A549 (cell line): ENCODE results near the gene PCNX1. TPM values are rescaled to one million over a fixed set of nuclear protein-coding genes. Genes with fewer than 3 reads are reported as not detected.

ENCODE experiments used
- ATAC-seq, 2 experiments: fragments of 200-7000 bp in 1 of 2; fragments of >200 bp in 1 of 2; cut with Nextera tagmentation in 1 of 2; cut with Tn5 transposase in 1 of 2; 3 replicates each; pipeline versions ENCODE4 v1.8.0 to v1.9.1; 2018 to 2020; ENCODE audit warnings: mild to moderate bottlenecking in 1 of 2, moderate library complexity in 1 of 2
- CTCF ChIA-PET: fragments of 300-600 bp; sonication (Branson Sonifier 250); formaldehyde crosslinking; extraction: SDS; loops from one replicate; lab custom pipeline; 2021; ENCODE audit warnings: antibody characterized with exemption, inconsistent platforms; lab: Yijun Ruan, JAX
- POLR2A ChIA-PET: fragments of 350-600 bp; formaldehyde crosslinking; extraction: SDS; loops from one replicate; lab custom pipeline; 2021; ENCODE audit warnings: antibody characterized with exemption, inconsistent platforms; lab: Yijun Ruan, JAX
- DNase-seq, 2 experiments: peaks; one replicate each; pipeline versions ENCODE4 v3.0.0 to v3.0.0-alpha.2; 2011 to 2016; ENCODE audit warnings: low read depth in 1 of 2, low spot score in 1 of 2
- FAIRE-seq: peaks from 2 replicates; lab custom pipeline; 2011; peaks lifted over from hg19 to GRCh38; lab: Jason Lieb, UNC
- H3K27ac ChIP-seq, 2 experiments: fragments of >200 bp; sonication (Bioruptor Twin); formaldehyde crosslinking; 3 replicates each; pipeline ENCODE4 v1.5.1; 2016 to 2017
- H3K4me1 ChIP-seq: fragments of >200 bp; sonication (Bioruptor Twin); formaldehyde crosslinking; 3 replicates; pipeline ENCODE4 v1.6.1; 2016
- H3K4me2 ChIP-seq: fragments of >200 bp; sonication (Bioruptor Twin); formaldehyde crosslinking; 3 replicates; pipeline ENCODE4 v1.6.1; 2016
- H3K4me3 ChIP-seq: fragments of >200 bp; sonication (Bioruptor Twin); formaldehyde crosslinking; 3 replicates; pipeline ENCODE4 v1.5.1; 2016
- H3K9me3 ChIP-seq: fragments of >200 bp; sonication (Bioruptor Twin); formaldehyde crosslinking; 3 replicates; pipeline ENCODE4 v1.6.1; 2016
- ATOH8 ChIP-seq: fragments of 250-450 bp; sonication (Bioruptor Pico); IDR thresholded peaks from 2 replicates; pipeline ENCODE4 v1.5.0; 2020; ENCODE audit warnings: low read depth, mild to moderate bottlenecking, moderate library complexity
- BCL3 ChIP-seq: fragments of >200 bp; sonication (Bioruptor Twin); formaldehyde crosslinking; IDR thresholded peaks from 3 replicates; pipeline ENCODE4 v1.6.1; 2016
- CHD2 ChIP-seq: fragments of 150-350 bp; IDR thresholded peaks from 2 replicates; pipeline ENCODE4 v1.6.1; 2014; ENCODE audit warnings: low read length; ENCODE audit not compliant: partially characterized antibody
- E2F6 ChIP-seq: IDR thresholded peaks from 2 replicates; pipeline ENCODE4 v1.6.1; 2012; ENCODE audit warnings: low read depth, borderline replicate concordance
- EHF ChIP-seq: fragments of 250-450 bp; sonication (Bioruptor Pico); IDR thresholded peaks from 2 replicates; pipeline ENCODE4 v1.5.0; 2020; ENCODE audit warnings: mild to moderate bottlenecking
- EHMT2 ChIP-seq: fragments of 200-600 bp; sonication (generic); IDR thresholded peaks from 2 replicates; pipeline ENCODE4 v1.6.1; 2016; ENCODE audit warnings: antibody characterized with exemption, low read depth, mild to moderate bottlenecking, moderate library complexity
- EP300 ChIP-seq, 2 experiments: fragments of >200 bp; sonication (Bioruptor Twin); formaldehyde crosslinking; IDR thresholded peaks; 2 replicates in 1 of 2; 3 replicates in 1 of 2; pipeline ENCODE4 v1.6.1; 2016 to 2017
- FOSB ChIP-seq: fragments of 250-450 bp; sonication (Bioruptor Pico); IDR thresholded peaks from 2 replicates; pipeline ENCODE4 v1.5.0; 2020; ENCODE audit warnings: mild to moderate bottlenecking, moderate library complexity
- FOSL2 ChIP-seq, 2 experiments: fragments of 450-650 bp in 1 of 2; fragments of >200 bp in 1 of 2; sonication (Bioruptor Twin) in 1 of 2; formaldehyde crosslinking; IDR thresholded peaks; 2 replicates each; pipeline versions ENCODE4 v1.5.0 to v1.6.1; 2016 to 2020; ENCODE audit warnings: mild to moderate bottlenecking in 1 of 2, moderate library complexity in 1 of 2
- FOXS1 ChIP-seq: fragments of 250-450 bp; sonication (Bioruptor Pico); IDR thresholded peaks from 2 replicates; pipeline ENCODE4 v1.5.0; 2020; ENCODE audit warnings: mild to moderate bottlenecking, moderate library complexity
- GATA3 ChIP-seq: IDR thresholded peaks from 2 replicates; pipeline ENCODE4 v1.6.1; 2012; ENCODE audit warnings: borderline replicate concordance
- HEYL ChIP-seq: fragments of 250-450 bp; sonication (Bioruptor Pico); IDR thresholded peaks from 2 replicates; pipeline ENCODE4 v1.8.0; 2021; ENCODE audit warnings: mild to moderate bottlenecking, moderate library complexity
- HMGXB4 ChIP-seq: fragments of 250-450 bp; sonication (Bioruptor Pico); IDR thresholded peaks from 2 replicates; pipeline ENCODE4 v1.5.0; 2021; ENCODE audit warnings: mild to moderate bottlenecking, moderate library complexity, borderline replicate concordance
- JUN ChIP-seq, 2 experiments: fragments of >200 bp; sonication (Bioruptor Twin); formaldehyde crosslinking; IDR thresholded peaks; 2 replicates in 1 of 2; 3 replicates in 1 of 2; pipeline ENCODE4 v1.6.1; 2016 to 2017
- JUNB ChIP-seq: fragments of >200 bp; sonication (Bioruptor Twin); formaldehyde crosslinking; IDR thresholded peaks from 2 replicates; pipeline ENCODE4 v1.6.1; 2016
- KDM5A ChIP-seq: fragments of 200-600 bp; sonication (generic); IDR thresholded peaks from 2 replicates; pipeline ENCODE4 v1.6.1; 2016; ENCODE audit warnings: antibody characterized with exemption, mild to moderate bottlenecking
- MAX ChIP-seq: IDR thresholded peaks from 2 replicates; pipeline ENCODE4 v1.6.1; 2012
- NPAS2 ChIP-seq: fragments of 250-450 bp; sonication (Bioruptor Pico); IDR thresholded peaks from 2 replicates; pipeline ENCODE4 v1.8.0; 2022; ENCODE audit warnings: mild to moderate bottlenecking, moderate library complexity, borderline replicate concordance
- PHF8 ChIP-seq: fragments of 200-600 bp; sonication (generic); IDR thresholded peaks from 2 replicates; pipeline ENCODE4 v1.6.1; 2016; ENCODE audit warnings: low read depth, mild to moderate bottlenecking, antibody characterized with exemption, moderate library complexity, borderline replicate concordance
- POLR2A ChIP-seq: IDR thresholded peaks from 2 replicates; pipeline ENCODE4 v1.6.1; 2012; ENCODE audit warnings: mild to moderate bottlenecking, low read length
- POLR2AphosphoS2 ChIP-seq: conservative IDR thresholded peaks from 2 replicates; pipeline ENCODE4 v1.6.1; 2012; ENCODE audit warnings: low read length, improper control_type of control experiment, inconsistent platforms
- RAD21 ChIP-seq, 2 experiments: fragments of >200 bp in 1 of 2; sonication (Bioruptor Twin) in 1 of 2; formaldehyde crosslinking in 1 of 2; IDR thresholded peaks in 1 of 2; conservative IDR thresholded peaks in 1 of 2; 2 replicates in 1 of 2; 3 replicates in 1 of 2; pipeline ENCODE4 v1.6.1; 2012 to 2018; ENCODE audit warnings: inconsistent platforms in 1 of 2
- RNF2 ChIP-seq: fragments of 200-600 bp; sonication (generic); IDR thresholded peaks from 2 replicates; pipeline ENCODE4 v1.6.1; 2016; ENCODE audit warnings: low read depth, mild to moderate bottlenecking, antibody characterized with exemption, moderate library complexity, borderline replicate concordance
- ZFP36 ChIP-seq: fragments of 450-650 bp; IDR thresholded peaks from 2 replicates; pipeline ENCODE4 v1.6.1; 2014; ENCODE audit warnings: borderline replicate concordance; ENCODE audit not compliant: partially characterized antibody
- ZNF302 ChIP-seq: fragments of 250-450 bp; sonication (Bioruptor Pico); IDR thresholded peaks from 2 replicates; pipeline ENCODE4 v1.9.0; 2021; ENCODE audit warnings: inconsistent platforms, mild to moderate bottlenecking, moderate library complexity
- ZSCAN20 ChIP-seq: fragments of 250-450 bp; sonication (Bioruptor Pico); IDR thresholded peaks from 2 replicates; pipeline ENCODE4 v1.8.0; 2022; ENCODE audit warnings: mild to moderate bottlenecking, moderate library complexity
- WGBS: methylation state at CpG from one replicate; pipeline ENCODE4 v1.1.6; 2017; ENCODE audit errors: missing lambda C conversion rate; 5-methylcytosine and 5-hydroxymethylcytosine counted together
- polyA plus RNA-seq, 4 experiments: library from polyadenylated mRNA; depleted of rRNA in 3 of 4; stranded (reverse); fragments of >200 nt; fragmentation: RNase III in 1 of 4; extraction: RNeasy Plus Mini Kit Qiagen cat#74134 plus additional on column Dnase treatment in 1 of 4; gene quantifications; 2 replicates in 3 of 4; 3 replicates in 1 of 4; pipeline ENCODE4 v1.2.3, GENCODE V29; 2011 to 2017

Gene PCNX1
- polyA plus RNA-seq, 2 of the 4 experiments (the other 2 are of a cell fraction) = 10.4 to 45.0 TPM

GRCh38 chr14:71021347-71022011 is 114.2 kb downstream of the PCNX1 start:
- ChIA-PET POLR2A (no interaction called here), CTCF (interaction anchor here (0.6 kb wide), 1 partner anchor 1793 kb away, joined by 3 read pairs; no protein-coding TSS in a partner anchor)
- TF ChIP-seq HEYL (CRISPR knock-in tag) = no peak
- TF ChIP-seq HMGXB4 (CRISPR knock-in tag) = no peak
- TF ChIP-seq JUNB = 0 out of 2 replicates have a peak, but pooled peaks have one; percentile 17
- 0 out of 2 replicates have a peak, but pooled peaks have one; percentile 8 for TF ChIP-seq FOSL2 (IDR thresholded peaks at IDR 0.05)
- no peak for TF ChIP-seq FOSL2 (CRISPR knock-in tag; IDR thresholded peaks at IDR 0.05)
- no peak for TF ChIP-seq MAX
- no peak for TF ChIP-seq KDM5A
- TF ChIP-seq POLR2A = no peak
- TF ChIP-seq ZNF302 (CRISPR knock-in tag) = no peak
- no peak for TF ChIP-seq ZSCAN20 (CRISPR knock-in tag)
- 0 out of 2 replicates have a peak, but pooled peaks have one; percentile 35 for TF ChIP-seq GATA3
- WGBS = 23% methylated on average over 1 of the region's 1 CpG
- H3K4me3 ChIP-seq = no peak overlapping the region
- peak in 1 of 2 experiments; percentile 19 for DNase-seq
- ATAC-seq = no peak
- no peak overlapping the region for H3K4me2 ChIP-seq
- H3K27ac ChIP-seq = no peak overlapping the region
- no peaks in the 10 kb centered on the region for H3K9me3 ChIP-seq
- H3K4me1 ChIP-seq = peaks cover 3% of the 10 kb centered on the region; the same call in 1 of the 3 replicates
- no peak for FAIRE-seq

GRCh38 chr14:71022012-71022869 is 115.0 kb downstream of the PCNX1 start:
- no peak for DNase-seq
- H3K27ac ChIP-seq = no peak overlapping the region
- WGBS = 90% methylated on average over 3 of the region's 3 CpGs
- no peak for ATAC-seq
- peaks cover 3% of the 10 kb centered on the region; the same call in 1 of the 3 replicates for H3K4me1 ChIP-seq
- POLR2A ChIA-PET = no interaction called here
- no peak overlapping the region for H3K4me2 ChIP-seq
- no peaks in the 10 kb centered on the region for H3K9me3 ChIP-seq
- no peak overlapping the region for H3K4me3 ChIP-seq
- TF ChIP-seq POLR2AphosphoS2 (no peak), RNF2 (no peak), ZNF302 (CRISPR knock-in tag) (no peak), E2F6 (no peak)
- TF ChIP-seq, all 56 proteins: peak for 0
- FAIRE-seq = no peak
- CTCF ChIA-PET = interaction anchor here (0.6 kb wide), 1 partner anchor 1793 kb away, joined by 3 read pairs; no protein-coding TSS in a partner anchor

- Histone ChIP-seq H3K4me2 (no peak overlapping the region), H3K27ac (no peak overlapping the region), H3K4me3 (no peak overlapping the region), H3K4me1 (peaks cover 3% of the 10 kb centered on the region; the same call in 1 of the 3 replicates), H3K9me3 (no peaks in the 10 kb centered on the region)
- POLR2A ChIA-PET = no interaction called here
- DNase-seq (no peak), ATAC-seq (no peak), FAIRE-seq (no peak)
- TF ChIP-seq BCL3 (no peak), NPAS2 (no peak), FOXS1 (CRISPR knock-in tag) (no peak), FOSL2 (IDR thresholded peaks at IDR 0.05) (no peak), FOSL2 (CRISPR knock-in tag; IDR thresholded peaks at IDR 0.05) (no peak), PHF8 (no peak), EHMT2 (no peak), EHF (CRISPR knock-in tag) (no peak), JUN (IDR thresholded peaks at IDR 0.05) (no peak), HEYL (CRISPR knock-in tag) (no peak), ATOH8 (CRISPR knock-in tag) (no peak), FOSB (CRISPR knock-in tag) (no peak), POLR2A (no peak), CHD2 (no peak), RAD21 (conservative IDR thresholded peaks at IDR 0.05 in 1 of 2, IDR thresholded peaks at IDR 0.05 in 1 of 2) (no peak), ZFP36 (no peak), EP300 (IDR thresholded peaks at IDR 0.05) (no peak)
- CTCF ChIA-PET = no interaction called here
Measured at GRCh38 chr14:71022939-71023338, 115.7 kb downstream of the PCNX1 start.
